Measurements from ENCODE around the gene SUMF1. TPM values are rescaled to one million over a fixed set of nuclear protein-coding genes. Genes with fewer than 3 reads are reported as not detected.

Gene SUMF1
- total and polyA plus RNA-seq, 4 donors = 11.6 to 50.0 (median 31.5) TPM

DNA sequence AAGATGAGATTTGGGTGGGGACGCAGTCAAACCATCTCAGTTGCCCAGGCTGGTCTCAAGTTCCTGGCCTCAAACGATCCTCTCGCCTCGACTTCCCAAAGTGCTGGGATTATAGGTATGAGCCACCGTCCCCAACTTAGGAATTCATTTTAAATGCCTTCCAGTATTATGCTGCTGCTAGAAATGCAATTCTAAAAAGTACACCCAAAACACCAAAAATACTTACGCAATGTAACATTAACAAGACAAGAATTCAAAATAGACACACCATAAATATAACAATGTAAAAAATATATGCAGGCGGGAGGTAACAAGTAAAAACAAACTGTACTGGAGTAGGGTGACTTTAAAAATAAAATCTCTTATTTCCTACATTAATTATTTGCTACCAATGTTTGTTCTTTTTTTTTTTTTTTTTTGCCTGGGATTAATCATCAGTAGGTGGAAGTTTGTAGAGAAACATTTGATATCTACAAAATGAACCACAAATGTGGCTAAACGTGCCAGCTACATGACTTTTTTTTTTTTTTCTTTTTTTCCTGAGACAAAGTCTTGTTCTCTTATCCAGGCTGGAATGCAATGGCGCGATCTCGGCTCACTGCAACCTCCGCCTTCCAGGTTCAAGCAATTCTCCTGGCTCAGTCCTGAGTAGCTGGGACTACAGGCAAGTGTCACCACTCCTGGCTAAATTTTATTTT is 107.1 kb downstream of the SUMF1 start:
- 84 to 94% methylated on average over 12 of the region's 12 CpGs for WGBS, 2 donors
- Histone ChIP-seq H3K27ac (ENCODE audit: low read depth in 1 of 2, low read length in 1 of 2) (no peak overlapping the region), H3K4me3 (no peak overlapping the region), H3K27me3 (ENCODE audit: control insufficient read depth in 3 of 3, insufficient read depth in 3 of 3, low read length in 2 of 3) (no peaks in the 10 kb centered on the region), H3K36me3 (ENCODE audit: control insufficient read depth in 4 of 4, insufficient read depth in 4 of 4, low read length in 4 of 4) (peaks cover 0 to 4% (median 0%) of the 10 kb centered on the region in 4 donors), H3K9me3 (ENCODE audit: control insufficient read depth in 4 of 4, insufficient read depth in 3 of 4, low read length in 3 of 4) (no peaks in the 10 kb centered on the region), H3K4me1 (ENCODE audit: control insufficient read depth in 5 of 5, insufficient read depth in 5 of 5, low read length in 5 of 5) (peaks cover 0 to 24% (median 9%) of the 10 kb centered on the region in 5 donors), H3K9ac (ENCODE audit: insufficient read depth in 1 of 2, low read length in 2 of 2) (no peak overlapping the region)
- no peak for ATAC-seq (ENCODE audit: insufficient read depth, low FRiP score)
- TF ChIP-seq, protein P1, sequence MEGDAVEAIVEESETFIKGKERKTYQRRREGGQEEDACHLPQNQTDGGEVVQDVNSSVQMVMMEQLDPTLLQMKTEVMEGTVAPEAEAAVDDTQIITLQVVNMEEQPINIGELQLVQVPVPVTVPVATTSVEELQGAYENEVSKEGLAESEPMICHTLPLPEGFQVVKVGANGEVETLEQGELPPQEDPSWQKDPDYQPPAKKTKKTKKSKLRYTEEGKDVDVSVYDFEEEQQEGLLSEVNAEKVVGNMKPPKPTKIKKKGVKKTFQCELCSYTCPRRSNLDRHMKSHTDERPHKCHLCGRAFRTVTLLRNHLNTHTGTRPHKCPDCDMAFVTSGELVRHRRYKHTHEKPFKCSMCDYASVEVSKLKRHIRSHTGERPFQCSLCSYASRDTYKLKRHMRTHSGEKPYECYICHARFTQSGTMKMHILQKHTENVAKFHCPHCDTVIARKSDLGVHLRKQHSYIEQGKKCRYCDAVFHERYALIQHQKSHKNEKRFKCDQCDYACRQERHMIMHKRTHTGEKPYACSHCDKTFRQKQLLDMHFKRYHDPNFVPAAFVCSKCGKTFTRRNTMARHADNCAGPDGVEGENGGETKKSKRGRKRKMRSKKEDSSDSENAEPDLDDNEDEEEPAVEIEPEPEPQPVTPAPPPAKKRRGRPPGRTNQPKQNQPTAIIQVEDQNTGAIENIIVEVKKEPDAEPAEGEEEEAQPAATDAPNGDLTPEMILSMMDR (IDR thresholded peaks at IDR 0.05; ENCODE audit: control extremely low read depth, extremely low read depth) = no peak
- no peak for DNase-seq

DNA sequence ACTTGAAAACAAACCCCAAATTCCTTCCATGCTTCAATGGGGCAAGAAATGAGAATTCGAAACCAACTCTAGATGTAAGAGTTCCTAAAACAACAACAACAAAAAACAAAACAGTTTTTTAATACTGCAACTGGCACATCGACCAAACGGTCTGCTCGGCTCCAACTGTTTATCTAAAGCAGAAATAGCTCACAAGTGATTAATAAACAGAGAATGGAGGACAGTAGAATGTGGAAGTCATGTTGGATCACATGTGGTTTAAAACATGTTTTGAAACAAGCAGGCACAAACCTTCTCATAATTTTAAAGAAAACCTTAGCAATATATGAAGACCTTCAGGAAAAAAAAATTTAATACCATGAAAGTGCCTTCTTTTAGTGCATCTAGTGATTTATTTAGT is 108.8 kb downstream of the SUMF1 start:
- Histone ChIP-seq H3K36me3 (ENCODE audit: control insufficient read depth in 4 of 4, insufficient read depth in 4 of 4, low read length in 4 of 4) (peaks cover 0 to 4% (median 0%) of the 10 kb centered on the region in 4 donors), H3K27me3 (ENCODE audit: control insufficient read depth in 3 of 3, insufficient read depth in 3 of 3, low read length in 2 of 3) (no peaks in the 10 kb centered on the region), H3K27ac (ENCODE audit: low read depth in 1 of 2, low read length in 1 of 2) (no peak overlapping the region), H3K9ac (ENCODE audit: insufficient read depth in 1 of 2, low read length in 2 of 2) (no peak overlapping the region), H3K9me3 (ENCODE audit: control insufficient read depth in 4 of 4, insufficient read depth in 3 of 4, low read length in 3 of 4) (no peaks in the 10 kb centered on the region), H3K4me3 (no peak overlapping the region), H3K4me1 (ENCODE audit: control insufficient read depth in 5 of 5, insufficient read depth in 5 of 5, low read length in 5 of 5) (peaks cover 0 to 24% (median 9%) of the 10 kb centered on the region in 5 donors)
- DNase-seq = peak in 2 of 3 donors; percentile 34 to 49
- ATAC-seq (ENCODE audit: insufficient read depth, low FRiP score) = no peak
- 56 to 76% methylated on average over 4 of the region's 4 CpGs for WGBS, 2 donors
- TF ChIP-seq, protein P1 (IDR thresholded peaks at IDR 0.05; ENCODE audit: control extremely low read depth, extremely low read depth) = no peak

DNA sequence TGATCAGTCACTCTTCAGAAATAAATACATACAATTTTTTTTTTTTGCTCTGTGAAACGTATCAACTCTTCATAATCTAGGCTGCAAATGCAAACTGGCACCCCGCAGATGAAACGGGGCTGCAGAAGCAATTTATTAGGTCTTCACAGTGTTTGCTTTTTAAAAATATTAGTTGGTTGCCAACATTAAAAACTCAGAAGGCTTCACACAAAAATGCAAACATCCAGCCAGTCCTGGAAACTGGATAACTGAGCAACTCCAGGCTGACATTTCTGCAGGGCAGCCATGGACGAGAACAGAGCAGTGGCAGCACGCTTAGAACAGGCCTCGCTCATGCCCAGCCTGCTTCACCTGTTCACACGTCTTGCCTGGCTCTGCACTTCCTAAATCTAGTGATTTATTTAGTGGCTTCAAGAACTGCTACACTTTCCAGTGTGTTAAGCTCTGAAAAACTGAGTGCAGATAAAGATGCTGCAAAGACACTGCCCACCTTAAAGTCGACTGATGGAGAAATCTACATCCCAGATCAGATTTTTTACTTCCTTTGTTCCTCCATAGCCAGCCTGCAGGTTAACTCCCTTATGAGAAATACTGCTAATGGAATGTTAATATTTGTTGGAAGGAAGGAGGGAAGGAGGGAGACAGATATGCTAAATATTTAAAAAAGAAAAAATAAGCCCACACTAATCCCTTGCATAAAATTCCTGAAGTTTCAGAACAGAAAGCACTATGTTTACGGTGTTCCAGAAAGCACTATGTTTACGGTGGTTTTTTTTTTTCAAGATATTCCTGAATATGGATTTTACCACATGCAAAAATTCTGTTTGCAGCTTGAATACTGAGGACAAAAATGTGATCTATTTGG is 110.3 kb downstream of the SUMF1 start:
- Histone ChIP-seq H3K36me3 (ENCODE audit: control insufficient read depth in 4 of 4, insufficient read depth in 4 of 4, low read length in 4 of 4) (peaks cover 0 to 3% (median 0%) of the 10 kb centered on the region in 4 donors), H3K9ac (ENCODE audit: insufficient read depth in 1 of 2, low read length in 2 of 2) (no peak overlapping the region), H3K9me3 (ENCODE audit: control insufficient read depth in 4 of 4, insufficient read depth in 3 of 4, low read length in 3 of 4) (no peaks in the 10 kb centered on the region), H3K27ac (ENCODE audit: low read depth in 1 of 2, low read length in 1 of 2) (no peak overlapping the region), H3K4me1 (ENCODE audit: control insufficient read depth in 5 of 5, insufficient read depth in 5 of 5, low read length in 5 of 5) (peaks cover 0 to 24% (median 9%) of the 10 kb centered on the region in 5 donors), H3K27me3 (ENCODE audit: control insufficient read depth in 3 of 3, insufficient read depth in 3 of 3, low read length in 2 of 3) (no peaks in the 10 kb centered on the region), H3K4me3 (no peak overlapping the region)
- ATAC-seq (ENCODE audit: insufficient read depth, low FRiP score) (no peak), DNase-seq (peak in 2 of 3 donors; percentile 20 to 24)
- 73 to 79% methylated on average over 10 of the region's 10 CpGs for WGBS, 2 donors
- TF ChIP-seq, protein P1 (IDR thresholded peaks at IDR 0.05; ENCODE audit: control extremely low read depth, extremely low read depth) = no peak

All from lung (tissue), 12 donors.